H1 (cell line): ENCODE data around the gene PIK3C2G.

Experiments used
- FOSL1 ChIP-seq: IDR thresholded peaks from 2 replicates; pipeline ENCODE4 v1.6.1; 2011; ENCODE audit warnings: mild to moderate bottlenecking, low read depth, low read length, moderate library complexity; ENCODE audit not compliant: insufficient read depth
- GABPA ChIP-seq: IDR thresholded peaks from 2 replicates; pipeline ENCODE4 v1.6.1; 2011; ENCODE audit warnings: mild to moderate bottlenecking, low read length, moderate library complexity, borderline replicate concordance; ENCODE audit not compliant: insufficient read depth
- JUND ChIP-seq: IDR thresholded peaks from 2 replicates; pipeline ENCODE4 v1.6.1; 2011; ENCODE audit warnings: mild to moderate bottlenecking, improper control_type of control experiment, low read length
- POLR2A ChIP-seq, 2 experiments: IDR thresholded peaks; 1 replicate in 1 of 2; 2 replicates in 1 of 2; pipeline ENCODE4 v1.6.1; 2011; ENCODE audit warnings: low read depth in 2 of 2, low read length in 2 of 2, mild to moderate bottlenecking in 2 of 2; ENCODE audit errors: control extremely low read depth in 1 of 2
- POU5F1 ChIP-seq: IDR thresholded peaks from 2 replicates; pipeline ENCODE4 v1.6.1; 2011; ENCODE audit warnings: low read depth, mild to moderate bottlenecking, low read length, moderate library complexity
- RXRA ChIP-seq: IDR thresholded peaks from 2 replicates; pipeline ENCODE4 v1.6.1; 2011; ENCODE audit warnings: low read depth, mild to moderate bottlenecking, low read length, moderate library complexity; ENCODE audit not compliant: insufficient read depth
- TF ChIP-seq, protein P1 (sequence below), 3 experiments: IDR thresholded peaks; 1 replicate in 2 of 3; 2 replicates in 1 of 3; pipeline versions ENCODE4 v1.5.1 to v1.6.1; 2011; ENCODE audit warnings: low read length in 3 of 3, mild to moderate bottlenecking in 3 of 3, inconsistent platforms in 2 of 3, low read depth in 1 of 3, moderate library complexity in 1 of 3; ENCODE audit not compliant: insufficient read depth in 1 of 3; ENCODE audit errors: control extremely low read depth in 1 of 3
- TF ChIP-seq, protein P2 (sequence below): IDR thresholded peaks from 2 replicates; pipeline ENCODE4 v1.6.1; 2011; ENCODE audit warnings: low read depth, mild to moderate bottlenecking, low read length; ENCODE audit not compliant: insufficient read depth

DNA sequence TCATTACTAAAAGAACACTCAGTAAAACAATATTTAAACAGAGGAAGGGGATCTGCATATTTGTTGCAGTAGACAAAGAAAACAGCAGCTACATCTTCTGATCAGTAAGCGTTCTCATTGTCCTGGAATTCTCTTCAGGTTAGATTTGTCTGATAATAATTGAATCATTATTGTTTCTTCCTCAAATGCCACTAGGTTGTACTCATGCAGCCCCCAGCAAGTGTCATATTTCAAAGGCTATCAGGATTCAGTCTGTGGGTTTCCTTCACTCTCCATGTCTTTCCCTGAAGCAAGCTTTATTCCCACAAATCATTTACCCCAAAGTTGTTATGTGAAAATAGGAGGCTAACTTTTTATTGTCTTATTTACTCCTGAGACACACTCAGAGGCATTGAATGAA is 14.7 kb downstream of the PIK3C2G start:
- TF ChIP-seq, protein P1, sequence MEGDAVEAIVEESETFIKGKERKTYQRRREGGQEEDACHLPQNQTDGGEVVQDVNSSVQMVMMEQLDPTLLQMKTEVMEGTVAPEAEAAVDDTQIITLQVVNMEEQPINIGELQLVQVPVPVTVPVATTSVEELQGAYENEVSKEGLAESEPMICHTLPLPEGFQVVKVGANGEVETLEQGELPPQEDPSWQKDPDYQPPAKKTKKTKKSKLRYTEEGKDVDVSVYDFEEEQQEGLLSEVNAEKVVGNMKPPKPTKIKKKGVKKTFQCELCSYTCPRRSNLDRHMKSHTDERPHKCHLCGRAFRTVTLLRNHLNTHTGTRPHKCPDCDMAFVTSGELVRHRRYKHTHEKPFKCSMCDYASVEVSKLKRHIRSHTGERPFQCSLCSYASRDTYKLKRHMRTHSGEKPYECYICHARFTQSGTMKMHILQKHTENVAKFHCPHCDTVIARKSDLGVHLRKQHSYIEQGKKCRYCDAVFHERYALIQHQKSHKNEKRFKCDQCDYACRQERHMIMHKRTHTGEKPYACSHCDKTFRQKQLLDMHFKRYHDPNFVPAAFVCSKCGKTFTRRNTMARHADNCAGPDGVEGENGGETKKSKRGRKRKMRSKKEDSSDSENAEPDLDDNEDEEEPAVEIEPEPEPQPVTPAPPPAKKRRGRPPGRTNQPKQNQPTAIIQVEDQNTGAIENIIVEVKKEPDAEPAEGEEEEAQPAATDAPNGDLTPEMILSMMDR (IDR thresholded peaks at IDR 0.05; ENCODE audit: control extremely low read depth in 1 of 3, insufficient read depth in 1 of 3, low read depth in 1 of 3, low read length in 3 of 3), result no peak
- TF ChIP-seq POU5F1, result no peak
- TF ChIP-seq POLR2A (IDR thresholded peaks at IDR 0.05; ENCODE audit: control extremely low read depth in 1 of 2, low read depth in 2 of 2, low read length in 2 of 2), result no peak
- TF ChIP-seq, protein P2, sequence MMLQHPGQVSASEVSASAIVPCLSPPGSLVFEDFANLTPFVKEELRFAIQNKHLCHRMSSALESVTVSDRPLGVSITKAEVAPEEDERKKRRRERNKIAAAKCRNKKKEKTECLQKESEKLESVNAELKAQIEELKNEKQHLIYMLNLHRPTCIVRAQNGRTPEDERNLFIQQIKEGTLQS, result no peak
- TF ChIP-seq JUND, result no peak
- no peak for TF ChIP-seq RXRA
- no peak for TF ChIP-seq GABPA
- TF ChIP-seq FOSL1, result no peak
